Astrocyte of the spinal cord (primary cell): ENCODE results near the gene S1PR2.
A peak's percentile ranks its signal among the peaks of the same experiment; 100 is the strongest.
"Not testable (repeated sequence)": the region's sequence is repeated elsewhere in the genome, so short reads cannot be mapped to it uniquely, and the experiment has no call there.

Source experiments
- DNase-seq: peaks from one replicate; pipeline ENCODE4 v3.0.0; 2011; ENCODE audit warnings: low read depth, low spot score
- H3K4me3 ChIP-seq: 2 replicates; pipeline ENCODE4 v1.5.1; 2011; ENCODE audit warnings: low read depth, mild to moderate bottlenecking, low read length, moderate library complexity
- in situ Hi-C: cut with HindIII; loops from 2 replicates; pipeline ENCODE4 v1.10.0; 2017; ENCODE audit warnings: low sequenced_read_pairs
- TF ChIP-seq, protein P1 (sequence below): IDR thresholded peaks from 2 replicates; pipeline ENCODE4 v1.5.1; 2012; ENCODE audit warnings: low read depth, mild to moderate bottlenecking, low read length, inconsistent platforms

The S1PR2 gene

GRCh38 chr19:10206226-10206885 lies 24.8 kb downstream of the S1PR2 start:
- DNase-seq: peak; percentile 67
- TF ChIP-seq, protein P1, sequence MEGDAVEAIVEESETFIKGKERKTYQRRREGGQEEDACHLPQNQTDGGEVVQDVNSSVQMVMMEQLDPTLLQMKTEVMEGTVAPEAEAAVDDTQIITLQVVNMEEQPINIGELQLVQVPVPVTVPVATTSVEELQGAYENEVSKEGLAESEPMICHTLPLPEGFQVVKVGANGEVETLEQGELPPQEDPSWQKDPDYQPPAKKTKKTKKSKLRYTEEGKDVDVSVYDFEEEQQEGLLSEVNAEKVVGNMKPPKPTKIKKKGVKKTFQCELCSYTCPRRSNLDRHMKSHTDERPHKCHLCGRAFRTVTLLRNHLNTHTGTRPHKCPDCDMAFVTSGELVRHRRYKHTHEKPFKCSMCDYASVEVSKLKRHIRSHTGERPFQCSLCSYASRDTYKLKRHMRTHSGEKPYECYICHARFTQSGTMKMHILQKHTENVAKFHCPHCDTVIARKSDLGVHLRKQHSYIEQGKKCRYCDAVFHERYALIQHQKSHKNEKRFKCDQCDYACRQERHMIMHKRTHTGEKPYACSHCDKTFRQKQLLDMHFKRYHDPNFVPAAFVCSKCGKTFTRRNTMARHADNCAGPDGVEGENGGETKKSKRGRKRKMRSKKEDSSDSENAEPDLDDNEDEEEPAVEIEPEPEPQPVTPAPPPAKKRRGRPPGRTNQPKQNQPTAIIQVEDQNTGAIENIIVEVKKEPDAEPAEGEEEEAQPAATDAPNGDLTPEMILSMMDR: no peak

DNA sequence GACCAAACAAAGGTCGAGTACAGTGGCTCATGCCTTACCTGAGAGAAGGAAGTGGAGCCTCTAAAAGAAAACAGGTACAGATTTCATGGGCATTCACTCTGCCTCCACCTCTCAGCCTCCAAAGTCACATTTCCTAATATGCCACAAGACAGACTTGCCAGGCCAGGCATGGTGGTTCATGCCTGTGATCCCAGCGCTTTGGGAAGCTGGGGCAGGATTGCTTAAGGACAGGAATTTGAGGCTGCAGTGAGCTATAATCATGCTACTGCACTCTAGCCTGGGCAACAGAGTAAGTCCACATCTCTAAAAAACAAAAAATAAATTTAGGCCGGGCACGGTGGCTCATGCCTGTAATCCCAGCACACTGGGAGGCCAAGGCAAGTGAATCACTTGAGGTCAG lies 25.5 kb downstream of the S1PR2 start:
- in situ Hi-C loops: no loop called here
- no peak overlapping the region for H3K4me3 ChIP-seq
- TF ChIP-seq, protein P1: no peak
- DNase-seq: no peak

More at GRCh38 chr19:10206226-10206885, 24.8 kb downstream of the S1PR2 start:
- in situ Hi-C loops: no loop called here
- H3K4me3 ChIP-seq: no peak overlapping the region

- in situ Hi-C loops: no loop called here
- DNase-seq: no peak
- TF ChIP-seq, protein P1: no peak
- H3K4me3 ChIP-seq: no peak overlapping the region
These were observed 27.4 kb downstream of the S1PR2 start for GRCh38 chr19:10203686-10204085.

GRCh38 chr19:10201176-10201575 lies 30.0 kb downstream of the S1PR2 start:
- in situ Hi-C loops: no loop called here

DNA sequence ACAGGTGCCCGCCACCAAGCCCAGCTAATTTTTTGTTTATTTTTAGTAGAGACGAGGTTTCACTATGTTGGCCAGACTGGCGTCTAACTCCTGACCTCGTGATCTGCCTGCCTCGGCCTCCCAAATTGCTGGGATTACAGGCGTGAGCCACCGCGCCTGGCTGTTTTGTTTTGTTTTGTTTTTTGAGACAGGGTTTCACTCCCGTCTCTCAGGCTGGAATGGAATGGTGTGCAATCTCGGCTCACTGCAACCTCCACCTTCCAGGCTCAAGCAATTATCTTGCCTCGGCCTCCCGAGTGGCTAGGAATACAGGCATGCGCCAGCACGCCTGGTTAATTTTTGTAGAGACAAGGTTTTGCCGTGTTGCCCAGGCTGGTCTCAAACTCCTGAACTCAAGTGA lies 31.0 kb downstream of the S1PR2 start:
- in situ Hi-C loops, DNase-seq, H3K4me3 ChIP-seq: not testable (repeated sequence)

More at GRCh38 chr19:10201176-10201575, 30.0 kb downstream of the S1PR2 start:
- no peak overlapping the region for H3K4me3 ChIP-seq
- no peak for DNase-seq
- TF ChIP-seq, protein P1: no peak

GRCh38 chr19:10198889-10199644 lies 32.1 kb downstream of the S1PR2 start:
- H3K4me3 ChIP-seq, in situ Hi-C loops, DNase-seq: not testable (repeated sequence)

DNA sequence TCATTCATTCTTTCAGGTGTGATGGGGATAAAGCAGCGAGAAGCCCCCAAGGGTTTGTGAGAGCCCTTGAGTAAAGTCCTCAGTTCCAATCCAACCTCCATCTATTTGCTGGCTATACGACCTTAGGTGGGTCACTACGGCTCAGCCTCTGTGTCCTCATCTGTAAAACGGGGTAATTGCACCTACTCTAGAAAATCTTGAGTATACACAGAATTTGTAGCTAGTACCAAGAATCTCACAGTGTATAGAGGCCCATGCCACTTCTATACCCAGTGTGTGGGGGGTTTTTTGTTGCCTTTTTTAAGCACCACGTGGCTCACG lies 36.0 kb downstream of the S1PR2 start:
- no peak for DNase-seq
- TF ChIP-seq, protein P1: no peak
- peak overlapping the region; percentile 78 for H3K4me3 ChIP-seq
- in situ Hi-C loops: no loop called here
